Pulmonary artery endothelial cell (primary cell): ENCODE data around the gene MYLK4. TPM values are rescaled to one million over a fixed set of nuclear protein-coding genes. Genes with fewer than 3 reads are reported as not detected.

Experiments
- DNase-seq: peaks from one replicate; pipeline ENCODE4 v3.0.0-alpha.2; 2011; ENCODE audit warnings: low read depth, low spot score
- total RNA-seq: library from RNA; depleted of rRNA; stranded (reverse); fragments of >200 nt; gene quantifications from 2 replicates; pipeline ENCODE4 v1.2.3, GENCODE V29; 2014

MYLK4 gene
- total RNA-seq, 1 donor from 2014 or later: 0.66 TPM

DNA sequence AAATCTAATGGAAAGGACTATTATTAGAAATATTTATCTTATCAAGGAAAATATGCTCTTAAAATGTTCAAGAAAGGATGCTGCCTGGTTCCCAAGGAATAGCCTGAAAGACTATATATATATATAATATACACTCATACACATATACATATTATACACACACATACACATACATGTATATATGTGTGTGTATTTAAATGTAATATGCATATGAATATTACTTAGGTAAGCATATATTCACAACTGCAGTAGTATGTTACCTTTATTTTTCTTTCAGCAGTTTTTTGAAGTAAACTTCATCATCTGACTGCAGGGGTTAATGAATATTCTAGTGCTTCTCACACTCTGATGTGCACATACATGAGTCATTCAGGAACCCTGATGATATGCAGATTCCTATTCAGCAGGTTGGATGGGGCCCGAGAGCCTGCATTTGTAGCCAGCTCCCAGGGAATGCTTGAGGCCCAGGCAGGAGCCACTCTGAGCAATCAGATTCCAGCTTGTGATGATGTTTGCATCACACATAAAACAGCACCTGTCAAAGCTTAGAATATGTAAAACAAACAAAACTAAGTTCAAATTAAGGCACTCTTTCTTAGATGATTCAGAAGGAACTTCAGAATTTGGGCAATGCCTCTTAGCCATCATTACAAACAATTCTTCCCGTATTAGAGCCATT is 16.1 kb downstream of the MYLK4 start:
- DNase-seq: no peak

DNA sequence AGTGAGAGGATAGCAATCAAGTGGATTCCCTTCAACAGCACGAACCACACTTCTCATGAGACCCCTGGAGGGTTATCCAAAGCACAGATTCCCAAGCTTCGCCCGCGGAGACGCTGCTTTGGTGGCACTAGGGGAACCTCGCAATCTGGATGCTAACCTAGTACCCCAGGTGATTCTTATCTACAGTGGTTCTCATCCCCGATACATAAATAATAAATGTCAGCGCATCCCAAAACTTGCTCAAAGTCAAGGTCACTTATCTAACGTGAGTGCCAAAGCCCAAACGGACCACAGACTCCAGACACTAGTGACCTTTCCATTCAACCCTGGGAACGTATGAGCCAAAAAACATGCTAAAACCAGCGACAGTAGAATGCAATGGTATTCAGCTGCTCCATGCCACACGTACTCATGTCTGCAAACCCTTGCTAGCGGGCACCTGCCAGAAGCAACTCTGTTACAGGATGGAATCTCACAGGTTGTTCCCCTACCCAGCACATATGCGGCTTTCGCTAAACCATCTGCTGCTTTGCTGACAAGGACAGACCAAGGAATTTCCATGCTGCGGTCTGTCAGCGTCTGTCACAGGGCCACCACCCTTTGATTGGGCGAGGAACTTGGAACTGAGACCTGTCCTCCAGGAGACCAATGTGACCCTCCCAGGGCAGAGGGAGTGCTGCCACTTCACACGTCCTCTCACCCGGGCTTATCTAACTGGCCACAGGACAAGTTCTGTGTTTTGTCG is 16.8 kb downstream of the MYLK4 start:
- no peak for DNase-seq

DNA sequence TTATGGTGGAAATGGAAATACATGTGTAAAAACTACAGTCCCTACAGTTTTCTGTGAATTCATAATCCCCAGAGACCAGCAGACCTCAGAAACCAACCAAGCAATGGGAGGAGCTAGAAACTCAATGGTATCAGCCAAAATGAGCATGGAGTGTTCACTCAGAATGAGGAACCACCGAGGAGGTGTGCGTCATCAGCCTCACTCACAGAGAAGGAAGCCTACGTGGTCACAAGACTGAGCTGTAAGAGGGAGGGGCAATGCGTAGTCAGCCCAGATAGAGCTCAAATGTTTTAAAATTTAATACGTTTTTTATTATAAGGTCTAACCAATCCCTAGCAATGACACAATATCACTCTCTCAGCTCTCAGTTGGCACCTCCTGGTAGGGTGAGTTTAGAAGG is 17.4 kb downstream of the MYLK4 start:
- no peak for DNase-seq

DNA sequence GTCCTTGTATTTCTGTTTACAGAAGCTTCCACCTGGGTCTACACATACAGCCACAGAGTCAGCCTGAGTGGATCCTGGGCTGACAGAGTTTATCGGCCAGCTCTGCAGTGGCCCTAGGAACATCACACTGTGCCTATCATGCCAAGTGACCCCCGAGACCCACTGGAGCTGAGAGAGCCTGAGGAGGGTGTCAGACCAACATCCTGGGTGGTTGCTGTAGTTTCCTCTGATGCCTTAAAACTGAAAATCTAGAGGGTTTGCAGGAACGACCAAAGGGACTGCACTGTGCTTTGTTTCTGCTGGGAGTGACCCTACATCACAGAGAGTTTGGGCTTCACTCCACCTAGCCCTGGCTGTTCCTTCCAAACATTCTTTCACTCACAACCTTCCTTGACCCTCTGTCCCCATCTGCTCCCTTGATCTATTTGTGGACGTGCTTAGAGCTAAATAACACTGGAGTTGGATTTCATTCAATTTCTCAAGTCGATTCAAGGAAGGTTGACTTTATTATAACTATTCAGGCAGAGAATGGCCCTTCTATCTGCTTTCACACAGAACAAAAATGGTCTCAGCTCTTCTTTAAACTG is 18.1 kb downstream of the MYLK4 start:
- DNase-seq: no peak

DNA sequence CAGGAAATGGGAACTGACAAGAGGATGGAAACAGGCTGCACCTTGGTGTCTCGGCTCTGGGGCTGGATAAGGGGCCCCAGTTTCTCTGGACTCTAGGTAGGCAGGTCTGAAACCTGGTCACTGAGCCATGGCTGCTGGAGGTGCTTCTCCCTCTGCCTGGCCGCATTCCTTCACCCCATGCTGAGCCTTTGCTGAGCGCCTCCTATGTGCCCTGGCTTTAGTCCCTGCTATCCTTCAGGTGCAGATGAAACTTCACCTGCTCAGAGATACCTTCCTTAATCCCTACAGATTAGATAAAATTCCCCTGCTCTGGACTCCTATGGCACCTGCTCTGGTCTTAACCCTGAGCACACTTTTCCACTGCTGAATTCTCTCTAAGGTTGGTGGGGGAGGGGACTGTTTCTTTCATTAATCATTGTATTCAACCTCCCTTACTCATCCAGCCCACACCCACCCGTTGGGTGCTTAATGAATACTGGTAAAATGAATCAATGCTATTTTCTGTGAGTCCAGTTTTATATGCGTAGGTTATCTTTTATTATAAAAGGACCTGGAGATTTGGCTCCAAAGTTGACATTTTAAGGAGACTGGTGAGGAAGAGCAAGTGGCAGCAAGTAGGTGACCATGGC is 19.3 kb downstream of the MYLK4 start:
- DNase-seq: no peak

DNA sequence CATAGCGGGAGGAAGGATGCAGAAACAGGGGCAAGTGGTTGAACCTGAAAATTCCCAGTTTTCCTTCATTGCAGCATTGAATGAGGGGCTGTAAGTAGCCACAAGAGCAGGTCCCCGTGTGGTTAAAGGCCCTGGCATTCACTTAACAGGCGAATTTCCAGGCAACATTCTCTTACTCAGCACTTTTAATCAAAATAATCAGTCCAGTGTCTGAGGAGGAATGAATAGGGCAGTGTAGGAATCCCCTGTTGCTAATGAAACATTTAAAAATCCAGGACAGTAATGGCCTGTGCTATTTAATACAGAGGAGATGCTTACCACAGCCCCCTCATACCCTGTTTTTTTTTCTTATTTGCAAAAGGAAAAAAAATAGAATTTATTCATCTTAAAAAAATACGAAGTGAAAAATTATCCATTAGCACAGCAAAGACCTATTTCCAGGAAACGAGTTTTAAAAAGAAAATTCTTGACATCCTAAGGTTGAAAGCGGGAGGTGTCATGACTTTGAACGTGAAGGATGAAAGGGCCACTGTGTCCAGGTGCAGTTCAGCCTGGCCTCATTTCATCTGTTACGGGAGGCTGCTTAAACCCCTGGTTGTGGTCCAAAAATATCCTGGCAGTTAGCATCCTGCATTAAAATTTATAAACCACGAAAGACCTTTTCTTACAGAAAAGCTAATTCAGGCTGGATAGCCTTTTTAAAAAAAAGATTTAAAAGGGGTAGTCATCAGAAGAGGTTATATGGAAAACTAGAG is 20.2 kb downstream of the MYLK4 start:
- DNase-seq: no peak

DNA sequence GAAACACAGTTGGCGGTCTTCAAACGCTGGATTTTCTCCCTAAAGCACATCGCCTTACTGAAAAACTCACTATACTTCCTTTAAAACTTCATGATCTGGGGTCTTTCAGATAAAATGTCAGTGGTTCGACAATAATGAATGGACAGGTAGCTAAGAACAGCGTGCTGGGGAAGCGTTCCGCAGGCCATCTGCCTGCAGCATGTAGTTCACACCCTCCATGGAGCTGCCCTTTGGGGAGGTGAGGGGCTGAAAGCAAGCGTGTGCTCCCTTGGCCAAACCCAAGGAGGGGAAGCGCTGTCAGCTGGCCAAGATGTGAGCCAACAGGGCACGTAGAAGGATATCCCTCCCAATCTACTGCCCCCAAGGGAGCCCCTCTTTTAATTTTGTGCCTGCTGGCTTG is 20.8 kb downstream of the MYLK4 start:
- no peak for DNase-seq

DNA sequence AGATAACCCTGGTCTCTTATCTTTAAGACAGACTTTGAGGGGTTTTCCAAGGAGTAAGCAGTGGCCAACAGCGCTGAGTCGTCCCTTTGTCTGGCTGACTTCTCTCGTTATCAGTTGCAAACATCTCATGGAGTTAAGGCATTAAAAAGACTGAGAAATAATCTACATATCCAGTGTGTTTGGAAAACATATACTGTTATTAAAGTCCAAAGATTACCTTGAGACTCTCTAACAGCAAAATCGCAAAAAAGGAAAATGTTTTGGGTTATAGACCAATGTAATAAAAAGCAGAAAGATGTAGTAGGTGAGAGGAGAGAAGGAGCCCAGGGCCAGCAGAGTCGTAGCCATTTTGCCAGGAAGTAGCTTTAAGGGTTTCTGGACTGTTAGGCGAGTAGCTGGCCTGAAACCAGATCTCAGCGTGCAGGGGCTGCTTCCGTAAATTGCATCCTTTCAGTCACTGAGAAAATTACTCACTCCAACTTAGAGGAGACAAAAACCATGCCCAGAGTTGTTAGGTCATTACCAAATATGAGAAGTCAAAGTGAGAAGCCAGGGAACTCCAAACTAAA is 24.6 kb downstream of the MYLK4 start:
- DNase-seq: peak; percentile 52

DNA sequence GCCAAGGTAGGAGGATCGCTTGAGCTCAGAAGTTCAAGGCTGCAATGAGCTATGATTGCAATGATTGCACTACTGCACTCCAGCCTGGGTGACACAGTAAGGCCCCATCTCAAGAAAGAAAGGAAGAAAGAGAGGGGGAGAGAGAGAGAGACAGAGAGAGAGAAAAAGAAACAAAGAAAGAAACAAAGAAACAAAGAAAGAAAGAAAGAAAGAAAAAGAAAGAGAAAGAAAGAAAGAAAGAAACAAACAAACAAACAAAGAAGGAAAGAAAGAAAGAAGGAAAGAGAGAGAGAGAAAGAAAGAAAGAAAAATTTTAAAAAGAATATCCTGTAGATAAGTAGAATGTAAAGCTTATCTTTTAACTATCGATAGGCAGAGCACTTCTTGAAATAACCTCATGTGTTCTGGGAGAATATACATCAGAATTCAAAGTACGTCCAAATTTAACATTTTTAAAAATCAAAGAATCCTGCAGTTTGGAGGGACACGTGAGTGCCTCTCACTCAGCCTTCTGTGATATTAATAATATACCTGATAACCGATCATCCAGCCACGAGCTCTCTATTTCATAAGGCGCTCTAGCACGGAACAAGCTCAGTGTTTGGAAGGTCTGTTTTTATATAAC is 25.2 kb downstream of the MYLK4 start:
- DNase-seq: no peak

DNA sequence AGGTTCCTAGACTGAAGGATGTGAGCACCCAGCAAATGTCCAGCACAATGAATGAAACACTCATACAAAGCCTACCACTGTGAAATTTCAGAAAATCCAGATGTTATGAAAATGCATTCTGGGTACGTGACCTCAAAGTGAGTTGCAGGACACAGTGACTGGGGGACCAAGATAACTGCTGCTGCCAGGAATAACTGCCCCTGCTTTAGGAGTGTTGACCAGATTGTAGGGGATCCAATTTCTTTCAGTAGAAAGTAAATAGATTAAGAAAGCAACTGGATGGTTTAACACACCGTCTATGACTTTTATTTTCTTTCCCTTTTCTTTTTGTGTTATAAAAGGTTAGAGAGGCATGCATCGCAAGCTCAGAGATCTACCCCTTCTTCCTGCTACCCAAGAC is 29.5 kb downstream of the MYLK4 start:
- no peak for DNase-seq

DNA sequence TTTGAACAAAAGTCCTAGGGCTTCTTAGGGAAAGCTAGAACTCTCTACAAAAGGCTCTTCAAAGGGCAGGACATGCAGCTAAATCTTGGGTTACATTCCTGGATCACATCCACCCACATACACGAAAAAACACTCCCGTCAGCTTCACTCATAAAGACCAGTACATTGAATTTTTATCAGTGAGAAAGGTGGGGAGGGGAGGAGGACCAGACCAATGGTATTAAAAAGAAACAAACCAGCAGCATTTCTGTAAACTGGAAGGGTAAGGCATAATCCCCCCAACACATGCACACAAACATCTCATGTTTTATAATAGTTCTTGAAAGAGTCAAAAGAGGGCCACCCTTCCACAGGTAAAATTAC is 31.6 kb downstream of the MYLK4 start:
- no peak for DNase-seq

DNA sequence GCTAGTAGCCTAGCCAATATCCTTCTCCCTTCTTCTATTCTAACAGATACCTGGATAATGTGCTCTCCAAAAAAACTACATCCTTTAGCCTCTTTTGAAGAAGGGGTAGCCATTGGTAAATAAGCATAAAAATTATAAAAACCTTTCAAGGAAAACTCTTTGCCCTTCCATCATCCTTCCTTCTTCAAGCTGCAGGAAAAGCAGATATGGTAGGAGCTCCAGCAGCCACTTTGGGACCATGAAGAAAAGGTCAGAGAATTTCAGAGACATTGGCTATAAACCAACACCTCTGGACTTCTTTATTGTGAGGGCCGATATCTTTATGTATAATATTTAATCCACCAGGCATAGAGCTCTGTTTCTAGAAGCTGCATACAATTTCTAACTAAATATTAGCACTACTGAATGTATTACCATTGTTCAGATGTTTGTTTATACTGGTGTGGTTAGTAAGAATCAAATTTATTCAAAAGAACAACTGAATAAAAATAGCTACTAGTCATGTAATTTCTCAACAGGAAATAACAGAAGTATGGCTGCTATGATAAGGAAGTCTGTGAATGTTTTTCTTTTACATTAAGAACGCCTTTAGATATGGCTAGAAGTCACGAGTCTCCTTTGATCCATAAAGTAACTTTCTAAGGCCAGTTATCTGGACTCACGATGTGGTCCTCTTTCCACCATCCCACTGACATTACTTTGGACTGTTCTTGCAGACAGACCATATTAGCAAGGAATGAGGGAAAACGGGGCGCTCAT is 32.2 kb downstream of the MYLK4 start:
- DNase-seq: no peak

DNA sequence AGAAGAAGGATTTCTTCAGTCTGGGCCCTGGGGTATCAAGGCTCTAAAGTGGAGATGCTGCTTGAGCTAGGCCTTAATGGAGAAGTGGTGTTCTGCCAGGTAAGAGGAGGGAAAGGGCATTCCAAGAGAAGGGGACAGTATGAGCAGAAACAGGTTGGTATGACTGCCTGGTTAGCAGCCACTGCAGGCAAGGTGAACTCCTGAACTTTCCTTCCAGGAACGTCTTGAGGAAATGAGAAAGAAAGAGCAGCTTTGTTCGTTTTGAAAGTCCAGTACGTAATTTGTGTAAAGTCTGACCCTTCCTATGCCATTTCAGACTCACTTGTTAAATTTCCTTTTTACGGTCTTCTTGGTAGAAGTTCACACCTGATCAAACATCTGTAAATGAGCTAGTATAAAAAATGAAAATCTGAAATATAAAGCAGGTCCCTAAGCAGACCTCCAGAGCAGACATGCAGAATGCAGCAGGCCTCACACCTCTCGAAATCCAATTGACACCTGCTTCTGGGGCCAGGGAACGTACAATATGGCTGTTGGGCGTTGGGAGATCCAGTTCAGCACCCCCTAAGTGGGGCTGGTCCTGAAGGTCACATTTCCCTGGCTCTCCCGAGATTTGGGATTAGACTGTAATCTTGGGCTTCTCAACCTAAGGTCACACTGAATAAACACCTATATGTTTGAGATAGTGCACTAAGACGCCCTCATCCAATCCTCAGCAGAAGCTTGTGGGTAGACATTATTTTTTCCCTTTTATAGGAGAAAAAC is 33.6 kb downstream of the MYLK4 start:
- DNase-seq: no peak

DNA sequence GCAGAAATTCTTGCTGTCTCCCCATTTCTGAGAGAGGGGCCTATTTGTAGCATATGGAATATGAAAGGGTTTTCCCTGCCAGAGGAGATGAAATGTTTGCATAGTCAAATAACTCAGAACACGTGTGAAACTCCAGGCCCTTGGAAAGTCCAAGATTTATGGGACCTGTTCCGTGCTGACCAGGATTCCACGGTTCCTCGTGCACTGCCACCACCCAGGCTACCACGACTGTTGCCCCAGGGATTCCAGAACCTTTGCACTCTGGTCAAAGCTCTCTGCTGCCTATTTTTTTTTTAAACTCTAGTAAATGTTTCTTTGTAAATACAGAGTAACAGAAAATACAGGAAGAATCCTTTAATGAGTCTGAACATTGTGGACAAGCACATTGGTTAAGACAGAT is 35.0 kb downstream of the MYLK4 start:
- DNase-seq: no peak

DNA sequence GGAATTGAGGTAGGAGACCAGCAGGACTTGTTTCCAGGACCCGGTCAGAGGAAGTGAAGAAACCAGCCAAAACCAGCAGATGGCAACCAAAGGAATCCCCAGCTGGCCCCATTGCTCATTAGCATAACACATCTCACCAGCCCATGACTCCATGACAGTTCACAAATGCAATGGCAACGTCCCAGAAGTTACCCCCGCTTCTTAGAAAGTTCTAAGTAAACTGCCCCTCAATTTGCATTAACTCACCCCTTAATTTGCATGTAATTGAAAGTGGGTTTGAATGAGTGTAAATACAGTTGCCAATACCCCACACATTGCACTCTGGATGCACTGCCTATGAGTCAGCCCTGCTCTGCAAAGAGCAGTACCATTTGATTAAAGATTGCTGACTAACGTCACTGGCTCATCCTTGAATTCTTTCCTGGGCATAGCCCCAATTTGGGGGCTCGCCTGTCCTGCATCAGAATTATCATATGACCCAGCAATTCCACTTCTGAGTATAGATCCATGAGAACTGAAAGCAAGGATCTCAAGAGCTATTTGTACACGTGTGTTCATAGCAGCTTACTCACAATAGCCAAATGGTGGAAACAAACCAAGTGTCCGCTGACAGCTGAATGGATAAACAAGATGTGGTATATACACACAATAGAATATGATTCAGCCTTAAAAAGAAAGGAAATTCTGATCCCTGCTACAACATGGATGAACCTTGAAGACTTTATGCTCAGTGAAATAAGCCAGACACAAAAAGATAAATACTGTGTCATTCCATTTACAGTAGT is 36.4 kb downstream of the MYLK4 start:
- DNase-seq: peak; percentile 27

DNA sequence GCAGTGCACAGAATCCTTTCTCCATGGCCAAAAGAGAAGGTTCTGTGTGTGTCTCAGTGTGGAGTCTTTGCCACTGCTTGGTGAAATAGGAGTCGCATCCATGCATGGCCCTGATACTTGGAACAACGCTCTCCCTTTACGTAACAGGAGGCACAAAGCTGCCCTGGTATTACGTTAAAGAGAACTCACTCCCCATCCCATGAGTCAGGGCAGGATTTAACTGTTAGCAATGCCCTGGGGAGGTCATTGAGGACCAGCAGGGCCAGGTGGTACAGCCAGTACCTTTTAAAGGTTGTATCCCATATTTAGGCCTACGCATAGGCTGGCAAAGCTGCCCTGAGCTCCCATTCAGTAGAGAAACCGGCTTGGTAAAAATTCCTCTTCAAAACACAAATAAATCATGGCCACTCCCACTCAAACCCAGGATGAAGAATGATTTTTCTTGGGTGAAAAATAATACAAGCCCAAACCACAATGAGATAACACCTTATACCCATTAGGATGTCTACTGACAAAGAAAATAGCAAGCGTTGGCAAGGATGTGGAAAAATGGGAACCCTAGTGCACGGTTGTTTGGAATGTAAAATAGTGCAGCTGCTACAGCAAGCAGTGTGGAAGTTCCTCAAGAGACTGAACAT is 37.1 kb downstream of the MYLK4 start:
- DNase-seq: no peak

DNA sequence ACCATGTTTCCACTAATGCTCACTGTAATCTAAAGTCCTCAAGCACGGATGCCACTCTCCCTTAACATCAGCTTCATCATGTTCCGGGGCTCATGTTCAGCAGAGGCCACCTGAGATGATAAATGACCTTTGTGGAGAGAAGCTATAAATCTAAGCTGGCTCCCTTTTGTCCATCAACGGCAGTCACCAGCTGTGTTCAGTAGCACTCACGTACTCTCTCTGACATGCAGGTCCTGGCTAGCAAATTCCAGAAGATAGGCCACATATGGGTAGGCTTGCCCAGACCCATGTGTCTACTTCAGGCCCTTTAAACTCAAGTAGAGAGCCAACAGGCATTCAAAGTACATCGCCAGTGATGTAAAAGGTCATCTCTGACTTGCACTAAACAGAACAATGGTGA is 38.6 kb downstream of the MYLK4 start:
- no peak for DNase-seq

DNA sequence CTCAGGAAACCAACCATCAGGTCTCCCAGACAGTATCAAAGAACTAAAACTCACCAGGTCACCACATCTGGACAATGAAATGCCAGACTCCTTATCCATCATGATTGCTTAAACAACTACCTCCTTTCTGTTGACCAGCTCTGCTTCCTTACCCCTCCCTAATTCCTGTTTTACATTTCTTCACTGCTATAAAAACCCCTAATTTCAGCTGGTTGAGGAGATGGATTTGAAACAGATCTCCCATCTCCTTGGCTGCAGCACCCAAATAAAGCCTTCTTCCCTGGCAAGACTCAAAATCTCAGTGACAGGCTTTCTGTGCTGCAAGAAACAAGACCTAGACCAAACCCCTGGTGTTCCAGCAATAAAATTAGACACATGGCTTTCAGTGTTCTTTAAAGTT is 40.3 kb downstream of the MYLK4 start:
- DNase-seq: no peak
